Upper lobe of right lung (tissue), 1 donor: ENCODE data around the gene KRTAP12-3. TPM values are rescaled to one million over a fixed set of nuclear protein-coding genes. Genes with fewer than 3 reads are reported as not detected.
"Not testable (repeated sequence)": the region's sequence is repeated elsewhere in the genome, so short reads cannot be mapped to it uniquely, and the experiment has no call there.

ENCODE experiments used
- ATAC-seq: fragments of 200-7000 bp; cut with Tn5 transposase; one replicate; pipeline ENCODE4 v1.9.1; 2020; ENCODE audit warnings: mild to moderate bottlenecking, moderate library complexity
- DNase-seq: peaks from one replicate; pipeline ENCODE4 v3.0.0-alpha.2; 2020
- H3K27ac ChIP-seq: fragments of 200-600 bp; one replicate; pipeline ENCODE4 v1.8.0; 2022
- H3K27me3 ChIP-seq: fragments of 200-600 bp; one replicate; pipeline ENCODE4 v1.8.0; 2022; ENCODE audit warnings: mild to moderate bottlenecking
- H3K36me3 ChIP-seq: fragments of 200-600 bp; one replicate; pipeline ENCODE4 v1.8.0; 2022
- H3K4me1 ChIP-seq: fragments of 200-600 bp; one replicate; pipeline ENCODE4 v1.8.0; 2022
- H3K4me3 ChIP-seq: fragments of 200-600 bp; one replicate; pipeline ENCODE4 v1.8.0; 2022; ENCODE audit warnings: mild to moderate bottlenecking
- H3K9me3 ChIP-seq: fragments of 200-600 bp; one replicate; pipeline ENCODE4 v1.8.0; 2022
- CTCF ChIP-seq: fragments of 200-600 bp; IDR thresholded peaks from one replicate; pipeline ENCODE4 v1.8.0; 2022; ENCODE audit warnings: antibody characterized with exemption
- intact Hi-C: fragments of 100-400 bp; cut with DNase I; formaldehyde crosslinking; loops from one replicate; pipeline ENCODE4 v1.11.0; 2022
- total RNA-seq: library from RNA; stranded (reverse); fragmentation: NEBNext Ultra II Directional; extraction: Animal tissue kit (Norgen Biotek cat#: 25700); gene quantifications from one replicate; pipeline ENCODE4 v1.2.1, GENCODE V29; 2021
- donor health status: DM: no; HTN: yes; CAD: no; lungs with severe emphysema.

The KRTAP12-3 gene
- total RNA-seq, 1 donor from 2014 or later, result not detected

GRCh38 chr21:44639331-44639655 lies 18.4 kb upstream of the KRTAP12-3 start:
- H3K36me3 ChIP-seq, result no peaks in the 10 kb centered on the region
- H3K27me3 ChIP-seq, result no peaks in the 10 kb centered on the region
- no peak for ATAC-seq
- no peak for DNase-seq
- H3K4me1 ChIP-seq, result no peaks in the 10 kb centered on the region
- no peaks in the 10 kb centered on the region for H3K9me3 ChIP-seq
- intact Hi-C loops, result no loop called here
- H3K27ac ChIP-seq, result no peak overlapping the region
- no peak for TF ChIP-seq CTCF
- H3K4me3 ChIP-seq, result no peak overlapping the region

- Histone ChIP-seq H3K4me1 (no peaks in the 10 kb centered on the region), H3K36me3 (no peaks in the 10 kb centered on the region), H3K4me3 (no peak overlapping the region), H3K9me3 (peaks cover 9% of the 10 kb centered on the region), H3K27me3 (no peaks in the 10 kb centered on the region), H3K27ac (no peak overlapping the region)
- intact Hi-C loops, result loop anchor here (5.0 kb wide), 1 partner anchor 213 kb away; no protein-coding TSS in a partner anchor
- no peak for DNase-seq
- TF ChIP-seq CTCF, result no peak
- no peak for ATAC-seq
Observed at GRCh38 chr21:44640761-44641160, 17.0 kb upstream of the KRTAP12-3 start.

- Histone ChIP-seq H3K36me3 (no peaks in the 10 kb centered on the region), H3K4me1 (no peaks in the 10 kb centered on the region), H3K27me3 (no peaks in the 10 kb centered on the region), H3K27ac (no peak overlapping the region), H3K4me3 (no peak overlapping the region), H3K9me3 (peaks cover 9% of the 10 kb centered on the region)
- TF ChIP-seq CTCF, result no peak
- ATAC-seq, result no peak
- DNase-seq, result no peak
- intact Hi-C loops, result loop anchor here (5.0 kb wide), 1 partner anchor 217 kb away; no protein-coding TSS in a partner anchor
Observed at GRCh38 chr21:44643741-44644310, 13.9 kb upstream of the KRTAP12-3 start.

GRCh38 chr21:44644878-44645277 lies 12.9 kb upstream of the KRTAP12-3 start:
- H3K27ac ChIP-seq, result no peak overlapping the region
- no peak for DNase-seq
- no peak overlapping the region for H3K4me3 ChIP-seq
- no peaks in the 10 kb centered on the region for H3K27me3 ChIP-seq
- intact Hi-C loops, result loop anchor here (5.0 kb wide), 1 partner anchor 218 kb away; no protein-coding TSS in a partner anchor
- H3K9me3 ChIP-seq, result peaks cover 9% of the 10 kb centered on the region
- no peaks in the 10 kb centered on the region for H3K36me3 ChIP-seq
- ATAC-seq, result no peak
- TF ChIP-seq CTCF, result no peak
- H3K4me1 ChIP-seq, result no peaks in the 10 kb centered on the region

GRCh38 chr21:44646366-44647221 lies 11.1 kb upstream of the KRTAP12-3 start, which contains the start of gene KRTAP10-11:
KRTAP10-11 (plus strand) TSS chr21:44646414; CDS start chr21:44646459, 45 bp downstream.
- H3K36me3 ChIP-seq, intact Hi-C loops, H3K27me3 ChIP-seq, H3K9me3 ChIP-seq, H3K4me1 ChIP-seq, ATAC-seq, H3K4me3 ChIP-seq, H3K27ac ChIP-seq: not testable (repeated sequence)
- DNase-seq, result peak; percentile 48

GRCh38 chr21:44647222-44647552 lies 10.5 kb upstream of the KRTAP12-3 start:
- no peak overlapping the region for H3K4me3 ChIP-seq
- peaks cover 9% of the 10 kb centered on the region for H3K9me3 ChIP-seq
- no peak overlapping the region for H3K27ac ChIP-seq
- no peaks in the 10 kb centered on the region for H3K27me3 ChIP-seq
- H3K4me1 ChIP-seq, result no peaks in the 10 kb centered on the region
- intact Hi-C loops, result no loop called here
- H3K36me3 ChIP-seq, result no peaks in the 10 kb centered on the region
- DNase-seq (no peak), ATAC-seq (no peak)
- TF ChIP-seq CTCF, result no peak
